Panc1 (cell line): Measurements from ENCODE around the gene XRCC4.

ENCODE experiments used
- CTCF ChIP-seq: fragments of 450-650 bp; IDR thresholded peaks from 2 replicates; pipeline ENCODE4 v1.5.1; 2017; ENCODE audit warnings: mild to moderate bottlenecking
- SIN3A ChIP-seq: IDR thresholded peaks from 2 replicates; pipeline ENCODE4 v1.6.1; 2012; ENCODE audit warnings: low read depth, mild to moderate bottlenecking, low read length, moderate library complexity, borderline replicate concordance; ENCODE audit not compliant: insufficient read depth

GRCh38 chr5:83085106-83085505, 7.8 kb downstream of the XRCC4 start:
- no peak for TF ChIP-seq CTCF
- TF ChIP-seq SIN3A, result no peak
